Mammary epithelial cell (primary cell): Measurements from ENCODE around the gene PDE11A.

Experiments used
- CTCF ChIP-seq, 2 donors: IDR thresholded peaks in 1 of 2; conservative IDR thresholded peaks in 1 of 2; 2 replicates each; pipeline ENCODE4 v1.5.1; 2011 to 2012; ENCODE audit warnings: inconsistent platforms in 2 of 2, low read length in 2 of 2, mild to moderate bottlenecking in 2 of 2, control low read depth in 1 of 2, low read depth in 1 of 2; ENCODE audit not compliant: insufficient read depth in 1 of 2; ENCODE audit errors: extremely low read depth in 1 of 2
- EZH2 ChIP-seq: IDR thresholded peaks from 2 replicates; pipeline ENCODE4 v1.6.1; 2012; ENCODE audit warnings: low read length, inconsistent platforms, borderline replicate concordance

GRCh38 chr2:178029342-178029741, 43.2 kb downstream of the PDE11A start:
- TF ChIP-seq CTCF (conservative IDR thresholded peaks at IDR 0.05 in 1 of 2, IDR thresholded peaks at IDR 0.05 in 1 of 2; ENCODE audit: extremely low read depth in 1 of 2, insufficient read depth in 1 of 2, low read depth in 1 of 2, low read length in 2 of 2) (no peak), EZH2 (no peak)
